ENCODE measurements around the gene ABCG1.

DNA sequence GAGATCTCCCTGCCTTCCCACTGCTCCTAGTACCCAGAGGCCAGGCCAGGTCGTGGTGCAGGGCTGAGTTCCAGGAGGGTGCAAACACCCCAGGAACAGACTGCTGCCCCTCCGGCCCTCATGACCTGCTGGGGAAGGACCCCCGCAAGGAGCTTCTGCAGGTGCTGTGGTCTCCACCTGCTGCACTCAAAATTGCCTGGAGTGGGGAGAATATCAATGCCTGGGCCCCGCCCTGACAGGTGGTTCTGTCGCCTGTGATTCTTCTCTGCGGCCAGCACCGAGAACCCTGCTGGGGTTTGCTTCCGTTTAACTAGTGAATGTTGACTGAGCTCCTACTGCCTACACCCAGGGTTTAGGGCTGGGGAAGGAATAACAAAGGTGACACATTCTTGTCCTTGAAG is 98.4 kb downstream of the ABCG1 start:
- TF ChIP-seq CTCF (IDR thresholded peaks at IDR 0.05) = no peak
- no peak for TF ChIP-seq POLR2A (IDR thresholded peaks at IDR 0.05)
